HUDEP-2 (cell line): ENCODE data around the gene HLA-DOB.
"Not testable (repeated sequence)": the region's sequence is repeated elsewhere in the genome, so short reads cannot be mapped to it uniquely, and the experiment has no call there.

Source experiments
- DNase-seq, 76 experiments: peaks; one replicate each; lab custom pipeline; 2025; ENCODE audit not compliant: unreplicated experiment in 76 of 76; lab: John Stamatoyannopoulos, UW

The HLA-DOB gene

GRCh38 chr6:32815996-32816395 is 806 bp downstream of the HLA-DOB start:
- no peak for DNase-seq

GRCh38 chr6:32815115-32815514 is 1.7 kb downstream of the HLA-DOB start:
- no peak for DNase-seq

DNA sequence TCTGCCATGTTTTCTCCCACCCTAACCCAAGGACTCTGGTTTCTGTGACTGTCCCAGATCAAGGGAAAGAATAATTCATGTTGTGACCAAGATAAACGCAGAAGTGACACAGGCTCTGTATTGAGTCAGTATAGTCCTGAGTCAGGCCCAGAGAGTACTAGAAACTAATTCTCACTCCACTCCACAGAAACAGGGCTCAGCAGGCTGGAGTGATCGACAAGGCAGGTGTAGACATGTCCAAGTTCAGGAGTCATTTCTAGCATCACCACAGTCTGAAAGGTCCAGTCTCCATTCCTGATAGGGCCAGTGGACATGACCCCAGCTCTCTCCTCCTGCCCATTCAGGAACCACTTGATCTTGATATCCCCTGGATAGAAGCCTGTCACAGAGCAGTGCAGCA is 2.7 kb downstream of the HLA-DOB start:
- DNase-seq = no peak

- no peak for DNase-seq
Measured at GRCh38 chr6:32809171-32809570, 7.6 kb downstream of the HLA-DOB start.

- DNase-seq = no peak
Measured at GRCh38 chr6:32807020-32807580, 9.7 kb downstream of the HLA-DOB start.

GRCh38 chr6:32805404-32805803 is 11.4 kb downstream of the HLA-DOB start:
- DNase-seq = not testable (repeated sequence)

- DNase-seq = no peak
Measured at GRCh38 chr6:32803416-32803815, 13.4 kb downstream of the HLA-DOB start.

DNA sequence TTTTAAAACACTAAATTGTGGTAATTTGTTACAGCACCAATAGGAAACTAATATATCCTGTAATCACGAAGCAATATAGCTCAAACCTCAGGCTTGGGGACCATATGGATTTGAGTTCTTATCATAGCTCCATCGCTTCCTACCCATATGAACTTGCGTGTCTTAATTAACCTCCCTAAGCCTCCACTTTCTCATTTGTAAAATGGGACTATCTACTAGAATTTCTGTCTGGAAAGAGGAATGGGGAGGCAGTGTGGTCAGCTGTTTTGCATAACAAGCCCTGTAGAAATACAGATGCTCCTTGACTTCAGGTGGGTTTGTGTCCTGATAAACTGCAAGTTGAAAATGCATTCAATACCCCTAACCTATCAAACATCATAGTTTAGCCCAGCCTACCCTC is 17.1 kb downstream of the HLA-DOB start:
- DNase-seq = no peak

DNA sequence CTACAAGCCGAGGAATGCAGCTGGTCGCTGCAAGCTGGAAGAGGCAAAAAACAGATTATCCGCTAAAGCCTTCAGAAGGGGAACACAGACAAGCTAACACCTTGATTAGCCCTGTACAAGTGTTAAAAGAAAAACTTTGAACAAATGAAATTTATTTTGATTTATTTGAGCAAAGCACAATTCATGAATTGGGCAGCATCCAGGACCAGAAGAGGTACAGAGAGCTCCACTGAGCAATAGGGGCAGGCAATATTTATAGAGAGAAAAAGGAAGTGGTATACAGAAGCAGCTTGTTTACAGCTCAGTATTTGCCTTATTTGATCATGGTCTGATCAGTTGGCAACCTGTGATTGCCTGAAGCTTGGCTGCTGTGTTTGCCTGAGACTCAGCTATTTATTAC is 17.6 kb downstream of the HLA-DOB start:
- DNase-seq = no peak

GRCh38 chr6:32796848-32797776 is 19.7 kb downstream of the HLA-DOB start:
- peak in 52 of 76 experiments; percentile 7 to 75 (median 46) for DNase-seq

- DNase-seq = no peak
Measured at GRCh38 chr6:32794510-32794909, 22.3 kb downstream of the HLA-DOB start.

DNA sequence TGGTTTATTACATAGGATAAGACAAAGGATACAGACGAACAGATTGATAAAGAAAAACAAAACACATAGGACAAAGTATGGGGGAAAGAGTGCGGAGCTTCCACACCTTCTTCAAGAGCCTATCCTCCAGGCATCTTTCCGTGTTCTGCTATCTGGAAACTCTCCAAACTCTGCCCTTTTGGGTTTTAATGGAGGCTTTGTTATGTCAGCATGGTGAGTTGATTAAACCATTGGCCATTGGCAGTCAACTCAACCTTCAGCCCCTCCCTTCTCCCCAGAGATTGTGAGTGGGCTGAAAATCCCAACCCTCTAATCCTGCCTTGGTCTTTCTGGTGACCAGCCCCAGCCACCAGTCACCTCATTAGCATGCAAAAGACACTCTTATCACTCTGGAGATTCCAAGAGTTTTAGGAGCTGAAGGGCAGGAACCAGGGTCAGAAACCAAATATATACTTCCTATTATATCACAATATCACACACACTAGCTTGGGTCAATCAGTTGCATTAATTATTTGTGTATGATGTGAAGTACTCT is 23.8 kb downstream of the HLA-DOB start:
- no peak for DNase-seq

DNA sequence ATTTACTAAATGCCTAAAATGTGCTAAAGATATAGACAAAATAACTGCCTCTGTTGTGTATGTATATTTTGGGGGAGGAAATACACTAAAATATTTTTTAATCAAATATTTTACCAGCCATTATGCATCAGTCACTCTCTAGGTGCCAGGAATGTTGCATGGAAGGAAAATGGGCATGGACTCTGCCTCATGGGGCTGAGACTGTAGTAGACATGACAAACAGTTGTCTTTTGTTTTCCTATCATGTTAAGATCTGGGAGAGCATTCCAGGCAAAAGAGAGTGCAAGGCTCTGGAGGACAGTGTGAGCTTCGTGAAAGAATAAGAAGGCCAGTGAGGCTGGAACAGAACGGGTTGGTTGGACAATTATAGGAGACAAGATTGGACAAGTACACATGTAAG is 26.5 kb downstream of the HLA-DOB start:
- DNase-seq = no peak

GRCh38 chr6:32785781-32786533 is 30.8 kb downstream of the HLA-DOB start:
- peak in 28 of 76 experiments; percentile 6 to 55 (median 28) for DNase-seq

DNA sequence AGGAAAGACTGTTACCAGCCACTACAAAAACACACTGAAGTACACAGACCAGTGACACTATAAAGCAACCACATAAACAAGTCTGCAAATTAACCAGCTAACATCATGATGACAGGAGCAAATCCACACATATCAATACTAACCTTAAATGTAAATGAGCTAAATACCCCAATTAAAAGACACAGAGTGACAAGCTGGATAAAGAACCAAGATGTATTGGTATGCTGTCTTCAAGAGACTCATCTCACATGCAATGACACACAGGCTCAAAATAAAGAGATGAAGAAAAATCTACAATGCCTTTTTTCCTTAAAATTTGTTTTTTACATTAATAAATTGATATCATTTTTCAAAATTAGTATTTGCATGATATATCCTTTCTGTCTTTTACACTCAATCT is 33.9 kb downstream of the HLA-DOB start:
- DNase-seq = not testable (repeated sequence)

DNA sequence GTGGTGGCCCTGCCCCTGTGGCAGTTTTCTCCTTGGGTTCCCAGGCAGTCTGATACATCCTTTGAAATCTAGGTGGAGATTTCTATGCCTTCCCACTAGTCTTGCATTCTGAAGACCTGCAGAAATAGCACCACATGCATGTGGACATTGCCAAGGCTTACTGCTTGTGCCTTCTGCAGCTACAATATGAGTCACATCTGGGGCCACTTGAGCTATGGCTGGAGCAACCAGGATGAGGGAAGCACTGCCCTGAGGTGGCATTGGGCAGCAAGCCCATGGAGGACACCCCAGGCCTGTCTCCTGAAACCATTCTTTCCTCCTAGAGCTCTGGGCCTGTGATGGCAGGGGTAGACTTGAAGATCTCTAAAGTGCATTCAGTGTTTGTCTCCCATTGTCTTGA is 37.8 kb downstream of the HLA-DOB start:
- DNase-seq = no peak

DNA sequence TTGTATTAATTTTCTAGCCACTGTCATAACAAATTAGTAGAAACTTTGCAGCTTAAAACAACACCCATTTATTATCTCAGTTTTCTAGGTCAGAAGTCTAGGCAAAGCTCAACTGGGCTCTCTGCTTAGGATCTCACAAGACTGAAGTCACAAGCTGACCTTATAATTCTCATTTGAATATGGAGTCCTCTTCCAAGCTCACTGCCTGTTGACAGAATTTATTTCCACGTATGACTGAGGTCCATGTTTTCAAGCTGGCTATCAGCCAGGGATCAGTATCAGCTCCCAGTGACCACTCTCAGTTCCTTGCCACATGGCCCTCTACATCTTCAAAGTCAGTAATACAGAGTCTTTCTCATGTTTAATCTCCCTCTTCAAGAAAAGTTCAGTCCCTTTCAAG is 41.7 kb downstream of the HLA-DOB start:
- no peak for DNase-seq

GRCh38 chr6:32774426-32774825 is 42.4 kb downstream of the HLA-DOB start:
- DNase-seq = no peak

DNA sequence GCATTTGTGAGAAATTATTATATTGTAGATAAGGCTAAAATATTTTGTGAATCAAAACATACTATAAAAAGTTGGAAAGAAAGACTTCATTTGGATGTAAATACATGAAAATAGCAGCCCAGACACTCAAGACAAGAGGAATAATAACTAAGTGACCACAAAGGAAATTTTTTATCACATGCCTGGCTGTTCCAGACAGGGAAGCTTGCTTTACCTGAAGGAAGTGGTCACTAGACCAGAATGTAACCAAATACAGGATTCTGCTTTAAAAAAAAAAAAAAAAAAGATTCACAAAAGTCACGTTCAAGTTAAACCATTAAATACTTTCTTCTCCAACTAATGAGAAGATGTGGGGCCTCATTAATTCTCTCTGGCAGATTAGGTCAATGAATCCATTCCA is 44.1 kb downstream of the HLA-DOB start:
- DNase-seq = no peak

DNA sequence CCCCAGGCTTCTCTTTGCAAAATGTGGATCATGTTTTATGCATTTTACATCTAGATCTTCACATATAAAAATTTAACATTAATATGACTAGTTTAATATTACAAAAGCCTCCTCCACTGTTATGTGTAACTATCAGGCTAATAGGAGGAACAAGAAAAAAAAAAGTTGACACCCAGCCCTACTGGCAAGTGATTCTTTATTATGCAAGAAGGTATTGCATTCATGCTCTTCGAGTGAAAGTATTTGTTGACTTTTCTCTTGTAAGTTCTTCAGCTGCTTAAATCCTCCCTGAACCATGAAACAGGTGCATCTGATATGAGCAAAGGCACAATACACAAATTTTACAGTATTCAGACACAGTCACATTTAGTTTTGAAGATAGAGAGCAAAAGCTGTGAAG is 52.8 kb downstream of the HLA-DOB start:
- DNase-seq = no peak

GRCh38 chr6:32763421-32763820 is 53.4 kb downstream of the HLA-DOB start, which contains the start of gene HLA-DQB2:
Gene HLA-DQB2 (minus strand): TSS chr6:32763532. CDS start chr6:32763470, 62 bp downstream.
- DNase-seq = no peak
